Uterus (tissue), 4 donors: ENCODE data around the gene PRKD1. TPM values are rescaled to one million over a fixed set of nuclear protein-coding genes. Genes with fewer than 3 reads are reported as not detected.

Experiments
- DNase-seq, 2 donors: peaks; one replicate each; pipeline ENCODE4 v3.0.0-alpha.2; 2019 to 2020
- H3K27ac ChIP-seq, 2 donors: fragments of 200-600 bp; sonication (generic); 1 replicate in 1 of 2; 2 replicates in 1 of 2; pipeline ENCODE4 v1.5.1; 2016 to 2018
- H3K27me3 ChIP-seq, 2 donors: fragments of 200-600 bp; sonication (generic); one replicate each; pipeline ENCODE4 v1.5.1; 2018 to 2019; ENCODE audit warnings: control low read depth in 1 of 2
- H3K36me3 ChIP-seq, 2 donors: fragments of 200-600 bp; sonication (generic); one replicate each; pipeline ENCODE4 v1.5.1; 2019; ENCODE audit warnings: control low read depth in 1 of 2
- H3K4me1 ChIP-seq, 2 donors: fragments of 200-600 bp; sonication (generic); one replicate each; pipeline ENCODE4 v1.5.1; 2018 to 2019; ENCODE audit warnings: control low read depth in 1 of 2
- H3K4me3 ChIP-seq, 2 donors: fragments of 200-600 bp; sonication (generic); 1 replicate in 1 of 2; 2 replicates in 1 of 2; pipeline ENCODE4 v1.5.1; 2018 to 2019; ENCODE audit warnings: mild to moderate bottlenecking in 1 of 2
- H3K9me3 ChIP-seq, 2 donors: fragments of 200-600 bp; sonication (generic); one replicate each; pipeline ENCODE4 v1.5.1; 2019; ENCODE audit warnings: control low read depth in 1 of 2
- CTCF ChIP-seq, 4 experiments: fragments of 200-600 bp in 2 of 4; fragments of 450-650 bp in 2 of 4; sonication (generic) in 2 of 4; IDR thresholded peaks; one replicate each; pipeline ENCODE4 v1.5.1; 2016 to 2019; ENCODE audit warnings: antibody characterized with exemption in 4 of 4, mild to moderate bottlenecking in 2 of 4, moderate library complexity in 1 of 4
- POLR2A ChIP-seq, 2 donors: fragments of 450-650 bp; IDR thresholded peaks; one replicate each; pipeline ENCODE4 v1.6.1; 2016; ENCODE audit warnings: antibody characterized with exemption in 2 of 2, mild to moderate bottlenecking in 1 of 2, moderate library complexity in 1 of 2
- intact Hi-C: fragments of 100-400 bp; cut with DNase I; formaldehyde crosslinking; loops from one replicate; pipeline ENCODE4 v1.15.1; 2023; ENCODE audit warnings: low total_unique reads
- total RNA-seq, 4 donors: library from RNA; depleted of rRNA in 3 of 4; stranded (reverse); fragments of >200 nt in 3 of 4; gene quantifications; one replicate each; pipeline versions ENCODE4 v1.1.0 to v1.2.4, GENCODE V29; 2014 to 2023
- donor health status: DM: yes; HTN: yes; CAD: no.

Gene PRKD1
- total RNA-seq, 4 donors from 2014 or later, result 6.4 to 47.9 (median 31.5) TPM

DNA sequence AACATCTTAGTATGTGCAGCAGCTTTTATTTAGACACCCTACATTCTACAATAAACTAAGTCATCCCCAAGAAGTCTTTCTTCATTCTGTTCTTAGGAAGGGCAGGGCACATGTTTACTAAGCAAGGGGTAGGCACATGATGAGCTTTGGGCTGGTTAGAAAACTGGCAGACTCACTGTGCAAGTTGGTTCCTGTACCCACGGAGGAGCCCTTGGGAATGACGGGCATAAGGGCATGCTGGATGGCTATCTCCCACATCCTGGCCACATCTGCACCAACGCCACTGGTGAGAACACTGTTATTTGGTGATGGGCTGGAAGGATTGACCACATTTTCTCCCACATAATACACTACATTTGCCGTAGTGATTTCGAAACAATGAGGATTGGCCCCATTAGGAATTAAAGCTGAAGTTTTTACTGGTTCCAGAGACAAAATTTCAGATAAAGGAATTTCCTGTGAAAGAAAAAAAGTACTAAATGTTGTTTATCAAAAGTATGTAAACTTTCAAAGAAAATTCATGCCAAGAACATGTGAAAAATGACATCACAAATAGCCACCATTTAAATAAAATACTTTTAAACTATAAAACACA, 297.0 kb downstream of the PRKD1 start:
- TF ChIP-seq POLR2A (IDR thresholded peaks at IDR 0.05), result no peak
- no peak for TF ChIP-seq CTCF (IDR thresholded peaks at IDR 0.05)
- Histone ChIP-seq H3K4me3 (no peak overlapping the region), H3K27ac (no peak overlapping the region), H3K4me1 (no peaks in the 10 kb centered on the region), H3K36me3 (no peaks in the 10 kb centered on the region), H3K9me3 (no peaks in the 10 kb centered on the region), H3K27me3 (no peaks in the 10 kb centered on the region)
- intact Hi-C loops, result no loop called here
- no peak for DNase-seq

GRCh38 chr14:29629839-29630238, 297.8 kb downstream of the PRKD1 start:
- Histone ChIP-seq H3K4me1 (no peaks in the 10 kb centered on the region), H3K36me3 (no peaks in the 10 kb centered on the region), H3K27me3 (no peaks in the 10 kb centered on the region), H3K4me3 (no peak overlapping the region), H3K9me3 (no peaks in the 10 kb centered on the region), H3K27ac (no peak overlapping the region)
- TF ChIP-seq POLR2A (IDR thresholded peaks at IDR 0.05), result no peak
- TF ChIP-seq CTCF (IDR thresholded peaks at IDR 0.05), result no peak
- intact Hi-C loops, result no loop called here
- no peak for DNase-seq

DNA sequence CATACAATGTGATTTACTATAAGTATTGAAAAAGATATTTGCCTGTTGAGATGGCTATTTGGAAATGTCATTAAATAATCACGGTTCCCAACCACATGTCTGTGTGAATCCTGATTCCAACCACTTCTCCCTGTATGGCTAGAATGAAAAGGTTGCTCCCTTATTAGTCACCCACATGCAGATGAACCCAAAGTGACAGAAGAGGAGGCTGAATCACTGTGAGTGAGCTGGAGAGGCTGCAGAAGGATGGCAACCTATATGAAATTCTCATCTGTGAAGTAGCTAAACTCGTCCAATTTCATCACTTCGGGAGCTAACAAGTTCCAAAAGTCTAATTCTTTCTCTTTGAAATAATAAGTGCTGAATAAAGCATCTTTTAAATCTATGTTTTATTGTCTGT, 300.5 kb downstream of the PRKD1 start:
- no peak for DNase-seq
- Histone ChIP-seq H3K36me3 (no peaks in the 10 kb centered on the region), H3K4me1 (no peaks in the 10 kb centered on the region), H3K27me3 (no peaks in the 10 kb centered on the region), H3K9me3 (no peaks in the 10 kb centered on the region), H3K27ac (no peak overlapping the region), H3K4me3 (no peak overlapping the region)
- TF ChIP-seq POLR2A (IDR thresholded peaks at IDR 0.05) (no peak), CTCF (IDR thresholded peaks at IDR 0.05) (no peak)
- intact Hi-C loops, result no loop called here

- TF ChIP-seq POLR2A (IDR thresholded peaks at IDR 0.05) (no peak), CTCF (IDR thresholded peaks at IDR 0.05) (no peak)
- Histone ChIP-seq H3K27me3 (no peaks in the 10 kb centered on the region), H3K27ac (no peak overlapping the region), H3K36me3 (no peaks in the 10 kb centered on the region), H3K9me3 (no peaks in the 10 kb centered on the region), H3K4me1 (no peaks in the 10 kb centered on the region), H3K4me3 (no peak overlapping the region)
- no peak for DNase-seq
- intact Hi-C loops, result no loop called here
These were observed 309.2 kb downstream of the PRKD1 start for GRCh38 chr14:29618323-29619067.

GRCh38 chr14:29616922-29617321, 310.7 kb downstream of the PRKD1 start:
- no peak for DNase-seq
- no peaks in the 10 kb centered on the region for H3K36me3 ChIP-seq
- no peaks in the 10 kb centered on the region for H3K9me3 ChIP-seq
- intact Hi-C loops, result no loop called here
- no peak overlapping the region for H3K27ac ChIP-seq
- TF ChIP-seq CTCF (IDR thresholded peaks at IDR 0.05) (no peak), POLR2A (IDR thresholded peaks at IDR 0.05) (no peak)
- H3K4me3 ChIP-seq, result no peak overlapping the region
- H3K4me1 ChIP-seq, result no peaks in the 10 kb centered on the region
- H3K27me3 ChIP-seq, result no peaks in the 10 kb centered on the region
